HG03354 (cell line): Measurements from ENCODE around the gene TAF5L.

ENCODE experiments used
- ATAC-seq: cut with Tn5 transposase; IDR thresholded peaks from one replicate; pipeline ENCODE4 v1.9.1; 2021; ENCODE audit warnings: mild to moderate bottlenecking; ENCODE audit not compliant: unreplicated experiment, poor library complexity, severe bottlenecking

The TAF5L gene

DNA sequence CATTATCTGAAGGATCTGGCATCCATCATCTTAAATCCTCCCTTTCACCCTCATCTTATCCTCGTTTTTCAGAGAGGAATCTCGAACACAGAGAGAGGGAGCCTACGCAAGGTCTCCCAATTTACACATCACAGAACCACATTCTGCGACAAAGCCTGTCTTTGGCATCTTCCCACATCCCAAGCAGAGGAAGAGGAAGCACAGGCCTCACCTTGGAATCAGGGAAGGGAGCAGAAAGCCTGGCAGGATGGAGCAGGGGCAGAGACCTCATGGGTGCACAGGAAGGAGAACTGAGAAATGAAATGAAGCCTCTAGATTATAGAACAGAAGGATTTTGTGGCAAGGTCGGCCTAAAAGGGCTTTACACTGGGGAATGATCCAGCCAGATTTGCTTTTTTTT, 73.2 kb downstream of the TAF5L start:
- ATAC-seq = no peak

DNA sequence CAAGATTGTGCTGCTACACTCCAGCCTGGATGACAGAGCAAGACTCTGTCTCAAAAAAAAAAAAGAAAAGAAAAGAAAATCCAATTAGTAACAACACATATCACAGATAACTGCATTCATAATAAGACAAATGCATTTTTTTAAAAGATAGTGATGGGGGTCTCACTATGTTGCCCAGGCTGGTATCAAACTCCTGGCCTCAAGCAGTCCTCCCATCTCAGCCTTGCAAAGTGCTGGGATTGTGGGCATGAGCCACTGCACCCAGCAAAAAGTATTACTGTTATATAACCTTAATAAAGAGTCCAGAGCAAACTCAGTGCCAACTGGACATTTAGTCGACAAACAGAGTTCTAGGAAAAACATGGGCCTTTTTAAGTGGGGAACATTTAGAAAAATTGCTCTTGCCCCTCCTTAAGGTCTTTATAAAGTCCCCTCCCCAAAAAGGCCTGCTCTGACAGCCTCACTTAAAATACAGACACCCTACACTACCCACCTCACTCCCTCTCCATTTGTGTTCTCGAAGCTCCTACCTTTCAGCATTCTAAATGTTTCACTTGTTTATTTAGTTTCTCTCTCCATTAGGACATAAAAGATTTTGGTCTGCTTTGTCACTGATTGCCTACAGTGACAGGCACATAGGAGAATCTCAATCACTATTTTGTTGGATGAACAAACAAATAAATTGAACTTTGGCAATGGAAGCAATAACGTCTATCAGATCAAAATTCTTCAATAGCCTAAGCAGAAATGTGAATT, 74.9 kb downstream of the TAF5L start:
- ATAC-seq = no peak

DNA sequence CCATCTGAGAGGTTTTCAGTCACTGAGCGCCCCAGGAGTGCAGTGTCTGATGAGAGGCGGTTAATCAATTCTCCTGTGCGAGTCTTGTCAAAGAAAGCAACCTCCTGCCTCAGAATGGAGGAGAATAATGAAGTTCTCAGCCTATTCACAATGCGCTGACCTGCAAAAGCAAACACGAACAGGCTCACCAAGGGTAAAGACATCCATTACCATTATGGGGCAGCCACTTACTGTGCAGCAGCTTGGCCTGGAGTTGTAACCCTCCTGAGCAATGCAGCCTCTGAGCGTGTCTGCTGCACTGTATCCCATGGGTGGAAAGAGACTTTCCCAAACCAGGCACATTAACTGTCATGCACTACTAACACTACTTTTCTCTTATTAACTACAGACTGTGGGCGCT, 78.4 kb downstream of the TAF5L start:
- no peak for ATAC-seq

- no peak for ATAC-seq
Observed at GRCh38 chr1:229544587-229544986, 81.3 kb downstream of the TAF5L start.
